Measurements from ENCODE around the gene RERE.

RERE gene

DNA sequence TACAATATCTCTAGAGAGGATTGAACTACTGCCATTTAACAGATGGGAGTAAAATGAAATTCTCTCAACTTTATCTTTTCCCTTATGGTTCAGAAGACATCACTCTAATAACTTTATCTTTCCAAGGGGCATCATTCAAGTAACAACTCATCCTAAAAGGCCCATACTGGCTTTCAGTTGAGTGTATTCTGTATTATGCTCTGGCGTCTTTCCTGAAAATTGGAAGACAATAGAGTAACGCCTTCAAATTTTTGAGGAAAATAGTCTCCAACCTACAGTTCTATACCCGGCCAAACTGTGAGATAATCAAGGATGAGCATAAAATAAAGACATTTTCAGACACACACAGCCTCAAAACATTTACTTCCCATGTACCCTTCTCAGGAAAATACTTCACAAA is 103.3 kb downstream of the RERE start:
- no peak for DNase-seq (ENCODE audit: low spot score)
- TF ChIP-seq, protein P1, sequence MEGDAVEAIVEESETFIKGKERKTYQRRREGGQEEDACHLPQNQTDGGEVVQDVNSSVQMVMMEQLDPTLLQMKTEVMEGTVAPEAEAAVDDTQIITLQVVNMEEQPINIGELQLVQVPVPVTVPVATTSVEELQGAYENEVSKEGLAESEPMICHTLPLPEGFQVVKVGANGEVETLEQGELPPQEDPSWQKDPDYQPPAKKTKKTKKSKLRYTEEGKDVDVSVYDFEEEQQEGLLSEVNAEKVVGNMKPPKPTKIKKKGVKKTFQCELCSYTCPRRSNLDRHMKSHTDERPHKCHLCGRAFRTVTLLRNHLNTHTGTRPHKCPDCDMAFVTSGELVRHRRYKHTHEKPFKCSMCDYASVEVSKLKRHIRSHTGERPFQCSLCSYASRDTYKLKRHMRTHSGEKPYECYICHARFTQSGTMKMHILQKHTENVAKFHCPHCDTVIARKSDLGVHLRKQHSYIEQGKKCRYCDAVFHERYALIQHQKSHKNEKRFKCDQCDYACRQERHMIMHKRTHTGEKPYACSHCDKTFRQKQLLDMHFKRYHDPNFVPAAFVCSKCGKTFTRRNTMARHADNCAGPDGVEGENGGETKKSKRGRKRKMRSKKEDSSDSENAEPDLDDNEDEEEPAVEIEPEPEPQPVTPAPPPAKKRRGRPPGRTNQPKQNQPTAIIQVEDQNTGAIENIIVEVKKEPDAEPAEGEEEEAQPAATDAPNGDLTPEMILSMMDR (IDR thresholded peaks at IDR 0.05; ENCODE audit: extremely low read depth, missing control alignments): no peak

DNA sequence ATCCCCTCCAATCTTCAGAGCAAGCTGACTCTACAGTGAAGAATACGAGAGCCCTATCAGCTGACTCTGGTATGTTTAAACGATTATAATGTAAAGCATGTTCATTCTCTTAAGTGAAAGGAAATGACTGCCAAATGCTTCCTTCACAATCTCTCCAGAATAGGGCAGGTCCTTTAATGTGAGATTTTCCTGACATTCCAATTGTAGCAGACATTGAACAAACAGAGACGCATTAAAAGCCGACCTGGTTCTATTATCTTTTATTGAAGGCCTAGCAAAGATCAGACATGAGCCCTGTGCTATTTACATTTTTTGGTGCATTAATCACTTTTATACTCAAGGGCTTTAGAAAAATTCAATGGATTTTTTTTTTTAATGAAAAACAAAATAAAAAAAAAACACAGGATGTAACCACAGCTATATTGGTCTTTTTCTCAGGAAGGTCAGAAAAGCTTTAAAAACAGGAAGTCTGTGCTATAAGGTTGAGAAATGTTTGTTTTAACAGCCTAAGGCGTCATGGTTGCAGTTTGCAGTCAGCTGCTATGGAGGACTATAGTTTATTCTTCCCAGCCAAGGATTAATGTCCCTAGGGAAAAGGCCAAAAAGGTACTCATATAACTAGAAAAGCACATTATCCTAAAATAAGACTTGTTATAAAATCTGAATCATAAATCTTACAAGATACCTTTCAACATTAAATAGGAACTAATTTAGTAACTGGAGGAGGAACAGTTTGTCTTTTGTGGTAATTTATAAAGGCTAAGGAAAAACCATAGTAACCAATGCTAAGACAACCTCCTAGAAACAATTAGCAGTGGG is 104.8 kb downstream of the RERE start:
- no peak for DNase-seq (ENCODE audit: low spot score)
- TF ChIP-seq, protein P1 (IDR thresholded peaks at IDR 0.05; ENCODE audit: extremely low read depth, missing control alignments): no peak

DNA sequence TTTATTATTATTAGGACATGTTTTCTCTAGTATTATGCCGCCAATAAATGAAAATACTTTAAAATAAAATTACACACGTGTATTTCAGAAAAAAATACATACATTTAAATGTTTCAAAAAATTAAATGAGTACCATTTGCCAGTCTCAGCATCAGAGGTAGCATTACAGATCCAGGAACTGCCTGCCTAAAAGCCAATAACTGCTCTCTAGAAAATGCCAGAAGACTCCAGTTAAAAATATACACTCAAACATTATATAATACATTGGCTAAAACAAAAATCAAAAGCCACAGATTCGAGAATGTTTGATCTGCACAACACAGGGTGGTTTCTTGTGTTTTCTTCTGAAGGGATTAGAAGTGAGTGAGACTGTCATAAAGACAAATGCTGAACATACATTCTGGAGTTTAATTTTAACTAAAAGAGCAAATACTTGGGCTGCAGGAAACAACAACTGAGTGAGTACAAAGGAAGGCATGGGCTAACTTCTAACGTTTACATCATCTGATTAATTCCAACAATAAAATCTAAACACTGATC is 105.5 kb downstream of the RERE start:
- DNase-seq (ENCODE audit: low spot score): no peak
- TF ChIP-seq, protein P1 (IDR thresholded peaks at IDR 0.05; ENCODE audit: extremely low read depth, missing control alignments): no peak

DNA sequence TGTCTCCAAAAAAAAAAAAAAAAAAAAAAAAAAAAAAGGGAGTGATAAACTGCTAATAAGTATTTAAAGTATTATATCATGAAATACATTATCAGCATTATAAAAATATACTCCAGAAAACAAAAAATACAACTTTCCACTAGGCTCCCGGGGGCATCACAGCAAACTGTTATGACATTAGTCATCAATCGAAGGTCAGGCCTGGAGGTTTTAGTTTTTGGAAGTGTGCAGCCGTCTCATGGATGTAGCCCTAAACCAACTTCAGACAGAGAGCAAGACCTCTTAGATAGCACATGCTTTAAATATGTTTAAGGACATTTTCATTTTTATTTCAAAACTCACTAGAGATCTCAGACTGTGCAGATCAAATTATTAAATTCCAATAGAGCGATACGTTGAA is 106.3 kb downstream of the RERE start:
- no peak for DNase-seq (ENCODE audit: low spot score)
- TF ChIP-seq, protein P1 (IDR thresholded peaks at IDR 0.05; ENCODE audit: extremely low read depth, missing control alignments): no peak

DNA sequence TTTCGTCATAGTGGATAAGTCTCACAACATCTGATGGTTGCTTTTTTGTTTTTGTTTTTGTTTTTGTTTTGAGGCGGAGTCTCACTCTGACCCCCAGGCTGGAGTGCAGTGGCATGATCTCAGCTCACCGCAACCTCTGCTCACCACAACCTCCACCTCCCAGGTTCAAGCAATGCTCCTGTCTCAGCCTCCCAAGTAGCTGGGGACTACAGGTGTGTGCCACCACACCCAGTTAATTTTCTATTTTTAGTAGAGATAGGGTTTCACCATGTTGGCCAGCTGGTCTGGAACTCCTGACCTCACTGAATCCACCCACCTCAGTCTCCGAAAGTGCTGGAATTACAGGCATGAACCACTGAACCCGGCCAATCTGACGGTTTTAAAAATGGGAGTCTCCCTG is 109.2 kb downstream of the RERE start:
- TF ChIP-seq, protein P1 (IDR thresholded peaks at IDR 0.05; ENCODE audit: extremely low read depth, missing control alignments): no peak
- no peak for DNase-seq (ENCODE audit: low spot score)

DNA sequence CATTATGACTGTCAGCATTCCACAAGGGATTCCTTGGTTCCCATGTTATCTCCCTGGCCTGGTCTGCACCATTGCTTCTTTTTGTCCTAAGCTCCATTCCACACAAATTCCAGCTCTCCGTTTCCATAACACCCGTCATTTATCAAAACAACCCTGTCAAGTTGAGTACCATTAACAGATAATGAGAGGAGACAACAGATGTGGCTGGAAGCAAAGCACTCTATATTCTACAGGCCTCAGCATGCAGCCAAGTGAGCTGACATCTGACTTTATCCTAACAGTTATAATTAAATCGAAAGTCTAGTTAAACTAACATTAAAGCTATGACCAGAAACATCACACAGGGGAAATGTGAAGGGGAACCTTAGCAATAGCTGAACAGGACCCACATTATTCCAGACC is 110.4 kb downstream of the RERE start:
- DNase-seq (ENCODE audit: low spot score): no peak
- TF ChIP-seq, protein P1 (IDR thresholded peaks at IDR 0.05; ENCODE audit: extremely low read depth, missing control alignments): no peak

DNA sequence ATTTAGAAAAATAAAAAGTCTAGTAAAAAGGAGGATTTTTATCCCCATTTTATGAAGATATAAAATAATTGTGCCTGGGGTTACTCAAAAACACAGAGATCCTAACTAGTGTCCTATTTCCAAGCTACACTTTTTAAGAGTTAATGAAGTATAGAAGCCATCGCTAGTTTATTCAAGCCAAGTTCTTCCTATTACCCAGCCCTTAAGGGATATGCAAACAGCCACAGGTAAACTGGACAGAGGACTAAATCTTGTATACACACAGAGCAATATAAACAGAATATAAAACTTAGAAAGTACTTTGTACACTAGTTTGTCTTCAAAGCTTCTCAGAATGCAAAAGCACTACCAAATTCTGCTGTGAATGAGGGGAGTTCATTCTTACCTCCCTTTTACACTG is 111.1 kb downstream of the RERE start:
- TF ChIP-seq, protein P1 (IDR thresholded peaks at IDR 0.05; ENCODE audit: extremely low read depth, missing control alignments): no peak
- DNase-seq (ENCODE audit: low spot score): no peak
